Neuronal stem cell (in vitro differentiated cells): ENCODE results near the gene HLA-DQA1.
"Not testable (repeated sequence)": the region's sequence is repeated elsewhere in the genome, so short reads cannot be mapped to it uniquely, and the experiment has no call there.

Source experiments
- DNase-seq: peaks from one replicate; pipeline ENCODE4 v3.0.0-alpha.2; 2013; ENCODE audit warnings: low spot score
- H2AFZ ChIP-seq: one replicate; pipeline ENCODE4 v1.6.1; 2013; ENCODE audit warnings: mild to moderate bottlenecking, low read length, inconsistent platforms
- H2AK5ac ChIP-seq: 2 replicates; pipeline ENCODE4 v1.6.1; 2013; ENCODE audit warnings: low read depth, mild to moderate bottlenecking, inconsistent platforms, low read length, moderate library complexity, mixed read lengths
- H2BK120ac ChIP-seq: 2 replicates; pipeline ENCODE4 v1.6.1; 2013; ENCODE audit warnings: low read depth, mild to moderate bottlenecking, inconsistent platforms, low read length, moderate library complexity, mixed read lengths
- H2BK12ac ChIP-seq: one replicate; pipeline ENCODE4 v1.6.1; 2013; ENCODE audit warnings: low read length, inconsistent platforms
- H2BK15ac ChIP-seq: 2 replicates; pipeline ENCODE4 v1.6.1; 2013; ENCODE audit warnings: mild to moderate bottlenecking, low read length, inconsistent platforms, mixed read lengths
- H2BK5ac ChIP-seq: one replicate; pipeline ENCODE4 v1.6.1; 2013; ENCODE audit warnings: inconsistent platforms, mild to moderate bottlenecking, low read length, moderate library complexity
- H3K14ac ChIP-seq: one replicate; pipeline ENCODE4 v1.6.1; 2013; ENCODE audit warnings: low read length, inconsistent platforms
- H3K18ac ChIP-seq: 2 replicates; pipeline ENCODE4 v1.6.1; 2013; ENCODE audit warnings: low read length, inconsistent platforms
- H3K23ac ChIP-seq: 2 replicates; pipeline ENCODE4 v1.6.1; 2013; ENCODE audit warnings: low read depth, mild to moderate bottlenecking, mixed read lengths, low read length, inconsistent platforms; ENCODE audit not compliant: poor library complexity
- H3K27ac ChIP-seq: replicated peaks from 3 replicates; pipeline ENCODE4 v1.5.1; 2013; ENCODE audit warnings: low read length, inconsistent platforms
- H3K27me3 ChIP-seq, 3 experiments: 2 replicates each; pipeline ENCODE4 v1.6.1; 2013; ENCODE audit warnings: low read length in 3 of 3, mild to moderate bottlenecking in 2 of 3, inconsistent platforms in 1 of 3, low read depth in 1 of 3, mixed read lengths in 1 of 3, moderate library complexity in 1 of 3; ENCODE audit not compliant: control insufficient read depth in 3 of 3, insufficient read depth in 3 of 3
- H3K36me3 ChIP-seq, 2 donors: replicated peaks in 1 of 2; 2 replicates each; pipeline ENCODE4 v1.6.1; 2013; ENCODE audit warnings: low read length in 2 of 2; ENCODE audit not compliant: control insufficient read depth in 2 of 2, insufficient read depth in 2 of 2
- H3K4ac ChIP-seq: 2 replicates; pipeline ENCODE4 v1.6.1; 2013; ENCODE audit warnings: inconsistent platforms, mild to moderate bottlenecking, low read length, moderate library complexity
- H3K4me1 ChIP-seq, 2 donors: 1 replicate in 1 of 2; 2 replicates in 1 of 2; pipeline ENCODE4 v1.6.1; 2013; ENCODE audit warnings: low read length in 2 of 2, low read depth in 1 of 2; ENCODE audit not compliant: control insufficient read depth in 2 of 2, insufficient read depth in 1 of 2
- H3K4me2 ChIP-seq: one replicate; pipeline ENCODE4 v1.6.1; 2013; ENCODE audit warnings: mild to moderate bottlenecking, low read length, inconsistent platforms; ENCODE audit not compliant: insufficient read depth, poor library complexity, severe bottlenecking
- H3K4me3 ChIP-seq, 2 donors: 2 replicates each; pipeline ENCODE4 v1.5.1; 2013; ENCODE audit warnings: low read length in 2 of 2, mild to moderate bottlenecking in 2 of 2, inconsistent platforms in 1 of 2, moderate library complexity in 1 of 2
- H3K79me1 ChIP-seq: one replicate; pipeline ENCODE4 v1.6.1; 2013; ENCODE audit warnings: low read depth, mild to moderate bottlenecking, inconsistent platforms, low read length, moderate library complexity
- H3K9ac ChIP-seq: one replicate; pipeline ENCODE4 v1.6.1; 2013; ENCODE audit warnings: mild to moderate bottlenecking, low read depth, low read length, inconsistent platforms; ENCODE audit not compliant: poor library complexity
- H3K9me3 ChIP-seq, 2 donors: replicated peaks in 1 of 2; 2 replicates each; pipeline versions ENCODE3 to v1.6.1; 2013; ENCODE audit warnings: low read length in 2 of 2, mild to moderate bottlenecking in 2 of 2, inconsistent platforms in 1 of 2, low read depth in 1 of 2, mixed read lengths in 1 of 2, moderate library complexity in 1 of 2; ENCODE audit not compliant: control insufficient read depth in 2 of 2, insufficient read depth in 1 of 2
- H4K8ac ChIP-seq: one replicate; pipeline ENCODE4 v1.6.1; 2013; ENCODE audit warnings: low read depth, mild to moderate bottlenecking, inconsistent platforms, low read length, moderate library complexity
- H4K91ac ChIP-seq: one replicate; pipeline ENCODE4 v1.6.1; 2013; ENCODE audit warnings: low read length, low read depth, mild to moderate bottlenecking, inconsistent platforms; ENCODE audit not compliant: poor library complexity
- WGBS, 2 donors: extraction: QIAGEN DNeasy Blood & Tissue Kit; methylation state at CpG; one replicate each; pipeline ENCODE4 v1.1.7; 2013; ENCODE audit warnings: missing lambda C conversion rate in 2 of 2, mixed read lengths in 1 of 2; ENCODE audit not compliant: insufficient read length in 2 of 2, insufficient replicate concordance in 1 of 2; ENCODE audit errors: extremely low coverage in 2 of 2; 5-methylcytosine and 5-hydroxymethylcytosine counted together

HLA-DQA1 gene

DNA sequence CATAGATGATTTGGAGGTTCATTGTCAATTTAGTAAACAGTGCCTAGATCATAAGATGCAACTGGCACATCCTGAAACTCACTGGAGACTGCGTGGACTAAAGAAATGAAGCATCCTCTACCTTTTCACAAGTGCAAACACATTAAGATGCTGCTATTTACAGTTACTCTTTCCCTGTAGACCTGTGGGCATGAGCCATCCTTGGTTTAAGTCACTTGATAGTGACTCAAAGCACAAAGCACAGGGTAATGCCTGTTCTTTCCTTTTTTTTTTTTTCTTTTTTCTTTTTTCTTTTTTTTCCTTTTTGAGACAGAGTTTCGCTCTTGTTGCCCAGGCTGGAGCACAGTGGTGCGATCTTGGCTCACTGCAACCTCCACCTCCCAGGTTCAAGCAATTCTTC lies 10.0 kb upstream of the HLA-DQA1 start:
- Histone ChIP-seq H3K36me3 (no peaks in the 10 kb centered on the region), H3K18ac (no peak overlapping the region), H2AFZ (no peak overlapping the region), H4K8ac (no peak overlapping the region), H3K4ac (no peak overlapping the region), H4K91ac (no peak overlapping the region), H2AK5ac (no peak overlapping the region), H2BK120ac (no peak overlapping the region), H2BK5ac (no peak overlapping the region), H3K27ac (no peak overlapping the region), H3K4me2 (no peak overlapping the region), H2BK12ac (no peak overlapping the region), H3K4me1 (no peaks in the 10 kb centered on the region), H3K14ac (no peak overlapping the region), H3K9ac (no peak overlapping the region), H2BK15ac (no peak overlapping the region), H3K4me3 (no peak overlapping the region), H3K9me3 (no peaks in the 10 kb centered on the region), H3K23ac (no peak overlapping the region), H3K27me3 (no peaks in the 10 kb centered on the region), H3K79me1 (no peaks in the 10 kb centered on the region)
- no CpG with 5 or more reads among the region's 3 CpGs for WGBS, 2 donors
- DNase-seq: no peak

DNA sequence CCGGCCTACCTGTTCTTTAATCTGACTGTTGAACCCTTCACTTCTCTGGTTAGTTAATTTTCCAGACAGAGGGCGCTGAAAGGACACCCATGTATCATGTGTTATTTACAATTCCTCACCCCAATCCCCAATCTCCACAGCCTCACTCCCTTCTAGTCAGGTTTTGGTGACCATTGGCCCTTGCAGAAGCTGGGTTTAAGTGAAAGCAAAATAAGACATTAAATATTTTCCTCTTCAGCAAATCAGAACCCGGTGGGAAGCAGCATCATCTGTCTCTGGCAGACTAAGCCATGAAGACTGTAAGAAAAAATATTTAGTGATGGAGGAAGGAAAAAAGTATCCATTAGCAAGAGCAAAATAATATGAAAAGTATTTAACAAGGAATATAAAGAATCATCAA lies 9.4 kb upstream of the HLA-DQA1 start:
- no peak overlapping the region for H2BK120ac ChIP-seq
- H4K91ac ChIP-seq: no peak overlapping the region
- H3K9me3 ChIP-seq: no peaks in the 10 kb centered on the region
- H3K36me3 ChIP-seq: no peaks in the 10 kb centered on the region
- no peak overlapping the region for H2BK15ac ChIP-seq
- no peak overlapping the region for H4K8ac ChIP-seq
- H3K4me1 ChIP-seq: no peaks in the 10 kb centered on the region
- H3K23ac ChIP-seq: no peak overlapping the region
- H3K27me3 ChIP-seq: no peaks in the 10 kb centered on the region
- no CpG with 5 or more reads among the region's 3 CpGs for WGBS, 2 donors
- H3K14ac ChIP-seq: no peak overlapping the region
- no peak overlapping the region for H2BK12ac ChIP-seq
- H2AK5ac ChIP-seq: no peak overlapping the region
- H3K27ac ChIP-seq: no peak overlapping the region
- H2AFZ ChIP-seq: no peak overlapping the region
- H3K4ac ChIP-seq: no peak overlapping the region
- no peak overlapping the region for H3K4me3 ChIP-seq
- no peak overlapping the region for H2BK5ac ChIP-seq
- H3K4me2 ChIP-seq: no peak overlapping the region
- H3K9ac ChIP-seq: no peak overlapping the region
- H3K18ac ChIP-seq: no peak overlapping the region
- no peaks in the 10 kb centered on the region for H3K79me1 ChIP-seq
- DNase-seq: no peak

DNA sequence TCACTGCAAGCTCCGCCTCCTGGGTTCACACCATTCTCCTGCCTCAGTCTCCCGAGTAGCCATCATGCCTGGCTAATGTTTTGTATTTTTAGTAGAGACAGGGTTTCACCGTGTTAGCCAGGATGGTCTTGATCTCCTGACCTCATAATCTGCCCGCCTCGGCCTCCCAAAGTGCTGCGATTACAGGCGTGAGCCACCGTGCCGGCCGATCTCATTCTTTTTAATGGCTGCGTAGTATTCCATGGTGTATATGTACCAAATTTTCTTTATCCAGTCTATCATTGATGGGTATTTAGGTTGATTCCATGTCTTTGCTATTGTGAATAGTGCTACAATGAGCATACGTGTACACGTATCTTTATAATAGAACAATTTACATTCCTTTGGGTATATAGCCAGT lies 7.4 kb upstream of the HLA-DQA1 start:
- not testable (repeated sequence) for H3K4ac ChIP-seq, H3K79me1 ChIP-seq, H2AFZ ChIP-seq, H3K4me3 ChIP-seq, H3K4me1 ChIP-seq, H3K9me3 ChIP-seq, H3K27me3 ChIP-seq, H4K8ac ChIP-seq, H3K23ac ChIP-seq, H3K14ac ChIP-seq, H2BK120ac ChIP-seq, H2AK5ac ChIP-seq, H3K36me3 ChIP-seq, H3K27ac ChIP-seq, H4K91ac ChIP-seq, H2BK5ac ChIP-seq, H3K18ac ChIP-seq, H2BK15ac ChIP-seq, H3K9ac ChIP-seq, DNase-seq, H3K4me2 ChIP-seq, H2BK12ac ChIP-seq
- WGBS, 2 donors: no CpG with 5 or more reads among the region's 13 CpGs

DNA sequence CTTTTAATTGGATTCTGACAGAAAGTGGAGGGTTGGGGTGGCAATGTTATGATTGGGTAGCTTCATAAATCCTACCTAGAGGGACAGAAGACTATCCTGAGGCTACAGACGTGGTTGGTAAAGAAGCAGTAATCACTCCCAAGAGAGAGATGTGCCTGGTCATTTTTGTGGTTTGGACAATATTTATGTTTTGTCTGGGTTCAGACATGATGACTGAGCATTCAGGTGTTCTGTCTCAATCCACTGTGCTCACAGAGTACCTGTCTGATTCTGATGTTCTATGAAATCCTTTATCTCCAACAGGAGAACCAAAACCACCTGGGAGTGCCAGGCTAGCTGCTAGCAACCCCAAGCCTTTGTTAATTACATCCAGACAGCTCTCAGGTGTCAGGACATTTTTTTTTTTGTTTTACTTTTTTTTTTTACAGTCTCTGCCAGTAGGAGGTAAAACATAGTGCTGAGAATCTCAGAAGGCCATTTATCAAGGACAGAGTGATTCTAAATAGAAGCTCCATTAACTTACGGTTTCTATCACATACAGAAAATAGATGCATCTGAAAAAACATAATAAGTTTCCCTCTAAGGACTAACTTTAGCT lies 1.6 kb upstream of the HLA-DQA1 start:
- no CpG with 5 or more reads among the region's 2 CpGs for WGBS, 2 donors
- H2BK5ac ChIP-seq: no peak overlapping the region
- no peak overlapping the region for H3K4me3 ChIP-seq
- no peak overlapping the region for H3K23ac ChIP-seq
- no peaks in the 10 kb centered on the region for H3K9me3 ChIP-seq
- H3K18ac ChIP-seq: no peak overlapping the region
- H2AFZ ChIP-seq: no peak overlapping the region
- no peak overlapping the region for H4K8ac ChIP-seq
- H2BK15ac ChIP-seq: no peak overlapping the region
- DNase-seq: no peak
- H3K4me2 ChIP-seq: no peak overlapping the region
- H4K91ac ChIP-seq: no peak overlapping the region
- no peak overlapping the region for H3K14ac ChIP-seq
- no peaks in the 10 kb centered on the region for H3K27me3 ChIP-seq
- H3K9ac ChIP-seq: no peak overlapping the region
- H2AK5ac ChIP-seq: no peak overlapping the region
- no peaks in the 10 kb centered on the region for H3K4me1 ChIP-seq
- no peaks in the 10 kb centered on the region for H3K79me1 ChIP-seq
- no peak overlapping the region for H3K4ac ChIP-seq
- H3K27ac ChIP-seq: no peak overlapping the region
- no peak overlapping the region for H2BK120ac ChIP-seq
- H3K36me3 ChIP-seq: no peaks in the 10 kb centered on the region
- H2BK12ac ChIP-seq: no peak overlapping the region
